GM21786 (cell line): Measurements from ENCODE around the gene PRR35.

Experiments
- ATAC-seq: cut with Tn5 transposase; IDR thresholded peaks from one replicate; pipeline ENCODE4 v1.9.1; 2021; ENCODE audit not compliant: unreplicated experiment

PRR35 gene

GRCh38 chr16:527015-527903 is 32.9 kb upstream of the PRR35 start, which contains the start of gene CAPN15:
Gene CAPN15, plus strand, starts transcription at chr16:527712. Its CDS starts 19,127 bp downstream, at chr16:546839.
- peak; percentile 63 for ATAC-seq

GRCh38 chr16:528111-529011 is 31.8 kb upstream of the PRR35 start:
- no peak for ATAC-seq

GRCh38 chr16:529012-529575 is 31.1 kb upstream of the PRR35 start:
- ATAC-seq, result no peak

GRCh38 chr16:530111-530817 is 29.9 kb upstream of the PRR35 start:
- ATAC-seq, result no peak

GRCh38 chr16:531494-532125 is 28.6 kb upstream of the PRR35 start:
- ATAC-seq, result no peak

GRCh38 chr16:533391-534123 is 26.6 kb upstream of the PRR35 start:
- no peak for ATAC-seq

- no peak for ATAC-seq
Observed at GRCh38 chr16:534135-534534, 26.1 kb upstream of the PRR35 start.

DNA sequence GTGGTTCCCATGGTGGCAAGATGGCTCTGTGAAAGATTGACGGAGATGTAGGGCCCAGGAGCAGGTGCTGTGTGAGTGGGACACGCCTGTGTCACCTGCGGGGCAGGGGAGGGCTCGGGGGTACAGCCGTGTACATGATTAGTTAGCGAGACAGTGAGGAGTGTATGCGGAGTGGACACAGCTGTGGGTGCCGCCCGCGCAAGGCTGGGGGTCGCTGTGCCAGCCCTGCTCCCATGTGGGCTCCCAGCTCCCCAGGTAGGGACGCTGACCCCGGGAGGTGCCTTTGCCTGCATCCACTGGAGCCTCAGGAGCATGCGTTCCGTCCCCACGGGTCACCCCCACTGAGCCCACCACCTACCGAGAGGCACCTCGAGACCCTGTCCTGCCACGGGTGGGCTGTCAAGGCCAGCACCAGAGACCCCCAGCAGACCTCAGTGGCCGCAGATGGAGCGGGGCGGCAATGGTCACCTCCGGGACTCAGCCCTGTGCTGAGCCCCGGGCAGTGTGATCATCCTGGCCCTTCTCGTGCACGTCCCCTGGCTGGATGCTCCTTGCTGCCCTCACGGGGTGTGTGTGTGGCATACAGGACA is 25.2 kb upstream of the PRR35 start:
- ATAC-seq, result no peak

DNA sequence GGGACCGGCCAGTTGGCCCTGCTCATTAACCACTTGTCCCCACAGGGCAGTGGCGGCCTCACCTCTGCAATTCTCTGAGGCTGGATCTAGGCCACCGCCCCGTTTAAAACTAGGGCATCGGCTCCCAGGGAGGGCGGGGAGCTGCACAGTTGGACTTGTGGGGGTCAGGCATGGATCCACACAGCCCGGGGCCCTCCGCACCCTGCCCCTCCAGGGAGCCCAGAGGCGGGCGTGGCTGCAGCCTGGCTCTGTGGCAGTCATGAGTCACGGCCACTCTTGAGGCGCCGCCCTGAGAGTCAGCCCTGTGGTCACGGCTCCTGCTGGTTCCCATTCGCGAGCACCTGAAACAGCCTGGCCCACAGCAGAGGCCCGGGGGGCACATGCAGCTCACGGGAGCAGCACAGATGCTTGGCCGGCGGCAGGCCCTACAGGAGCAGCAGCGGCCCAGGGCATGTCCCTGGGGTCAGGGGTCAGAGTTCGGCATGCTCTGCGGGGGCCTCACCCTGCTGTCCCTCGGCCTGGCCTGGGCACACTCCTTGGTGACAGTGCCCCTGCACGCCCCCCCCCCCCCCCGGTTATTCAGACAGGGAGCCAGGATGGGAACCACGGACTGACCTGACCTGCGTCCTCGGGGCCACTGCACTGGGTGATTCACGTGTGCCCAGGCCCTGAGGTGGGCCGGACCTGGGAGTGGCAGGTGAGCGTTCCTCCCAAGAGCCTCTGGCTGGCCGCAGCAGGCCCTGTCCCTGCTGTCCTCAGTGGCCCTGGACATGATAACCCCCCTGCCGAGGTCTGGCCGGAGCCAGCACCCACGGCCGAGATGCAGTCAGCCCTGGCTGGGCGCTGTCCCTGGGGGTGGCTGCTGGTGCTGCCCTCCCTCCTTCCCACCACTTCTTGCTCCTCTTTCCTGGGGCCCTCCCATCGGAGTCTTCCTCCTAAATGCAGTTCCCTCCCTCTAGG is 24.5 kb upstream of the PRR35 start:
- ATAC-seq, result no peak

GRCh38 chr16:536746-537145 is 23.4 kb upstream of the PRR35 start:
- ATAC-seq, result no peak

DNA sequence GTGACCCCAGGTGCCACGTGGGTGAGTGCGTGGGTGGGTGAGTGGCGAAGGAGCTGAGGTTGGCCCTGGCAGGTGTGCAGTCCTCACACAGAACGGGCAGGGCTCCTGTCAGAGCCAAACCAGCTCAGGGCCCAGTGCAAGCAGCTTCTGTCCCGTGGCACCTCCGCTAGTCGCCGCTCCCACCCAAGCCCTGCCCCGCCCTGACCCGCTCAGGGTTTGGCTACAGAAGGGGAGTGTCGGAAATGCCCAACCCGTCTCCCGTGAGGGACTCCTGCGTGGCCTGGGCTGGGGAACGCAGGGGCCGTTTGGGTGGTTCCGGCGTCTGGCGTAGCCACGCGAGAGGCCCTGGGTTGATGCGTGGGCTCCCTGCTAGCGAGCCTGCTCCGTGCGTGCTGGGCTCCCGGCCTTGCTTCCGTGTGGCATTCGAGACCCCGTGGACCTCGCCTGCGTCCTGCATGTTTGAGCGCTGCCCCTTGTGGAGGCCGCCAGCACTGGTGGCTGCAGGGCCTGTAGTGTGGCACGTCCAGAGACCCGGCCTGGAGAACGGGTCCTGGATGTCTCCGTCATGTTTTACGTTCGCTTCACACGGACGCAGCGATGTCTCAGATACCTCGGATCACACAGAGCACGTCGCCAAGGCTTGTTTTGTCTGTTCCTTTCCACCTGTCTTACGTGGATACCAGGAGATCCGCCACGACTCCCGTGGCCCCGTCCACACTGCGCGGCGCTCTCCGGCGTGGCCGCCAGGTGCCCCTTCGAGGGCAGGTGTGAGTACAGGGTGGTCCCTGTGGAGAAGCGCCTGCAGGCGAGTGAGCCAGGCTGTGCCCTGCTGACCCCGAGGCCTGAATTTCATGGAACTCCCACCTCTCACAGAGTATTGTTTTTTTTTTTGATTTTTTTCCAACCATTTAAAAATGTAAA is 22.5 kb upstream of the PRR35 start:
- no peak for ATAC-seq

GRCh38 chr16:539901-540530 is 20.2 kb upstream of the PRR35 start:
- no peak for ATAC-seq

- ATAC-seq, result no peak
Observed at GRCh38 chr16:540645-541340, 19.4 kb upstream of the PRR35 start.

GRCh38 chr16:543301-544164 is 16.7 kb upstream of the PRR35 start:
- no peak for ATAC-seq

DNA sequence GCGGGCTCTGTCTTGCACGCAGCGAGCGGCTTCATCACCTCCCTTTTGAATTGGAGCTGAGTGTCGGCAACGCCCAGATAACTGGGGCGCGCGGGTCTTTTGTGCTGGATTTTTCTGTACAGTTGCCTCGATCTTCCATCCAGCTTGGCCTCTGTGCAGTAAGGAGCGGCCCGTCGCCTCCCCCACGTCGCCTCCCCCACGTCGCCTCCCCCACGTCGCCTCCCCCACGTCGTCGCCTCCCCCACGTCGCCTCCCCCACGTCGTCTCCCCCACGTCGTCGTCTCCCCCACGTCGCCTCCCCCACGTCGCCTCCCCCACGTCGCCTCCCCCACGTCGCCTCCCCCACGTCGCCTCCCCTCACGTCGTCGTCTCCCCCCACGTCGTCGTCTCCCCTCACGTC is 15.7 kb upstream of the PRR35 start:
- ATAC-seq, result no peak
